Ovary (tissue), 9 donors: ENCODE data around the gene GNAT2. TPM values are rescaled to one million over a fixed set of nuclear protein-coding genes. Genes with fewer than 3 reads are reported as not detected.

Source experiments
- DNase-seq, 5 donors: peaks; one replicate each; pipeline ENCODE4 v3.0.0-alpha.2; 2019 to 2020
- H3K27ac ChIP-seq, 2 donors: fragments of 200-600 bp; one replicate each; pipeline versions ENCODE4 v1.5.1 to v1.8.0; 2019 to 2022
- H3K27me3 ChIP-seq: fragments of 200-600 bp; one replicate; pipeline ENCODE4 v1.8.0; 2022
- H3K36me3 ChIP-seq: fragments of 200-600 bp; sonication (generic); one replicate; pipeline ENCODE4 v1.5.1; 2019
- H3K4me1 ChIP-seq: one replicate; pipeline ENCODE4 v1.8.1; 2013; ENCODE audit warnings: mild to moderate bottlenecking, moderate library complexity; ENCODE audit not compliant: insufficient read depth
- H3K4me3 ChIP-seq: fragments of 200-600 bp; sonication (generic); one replicate; pipeline ENCODE4 v1.5.1; 2017
- H3K9me3 ChIP-seq, 2 donors: fragments of 200-600 bp in 1 of 2; sonication (generic) in 1 of 2; one replicate each; pipeline versions ENCODE4 v1.5.1 to v1.8.1; 2013 to 2019; ENCODE audit warnings: mild to moderate bottlenecking in 1 of 2, moderate library complexity in 1 of 2
- EP300 ChIP-seq: sonication (generic); formaldehyde crosslinking; IDR thresholded peaks from one replicate; pipeline ENCODE4 v1.6.1; 2017; ENCODE audit warnings: antibody characterized with exemption
- POLR2A ChIP-seq: fragments of 450-650 bp; IDR thresholded peaks from one replicate; pipeline ENCODE4 v1.6.1; 2017; ENCODE audit warnings: antibody characterized with exemption, mild to moderate bottlenecking, moderate library complexity
- WGBS, 3 donors: extraction: QIAGEN DNeasy Blood & Tissue Kit in 1 of 3; methylation state at CpG; one replicate each; pipeline versions ENCODE4 v1.1.5 to v1.1.7; 2013 to 2017; 5-methylcytosine and 5-hydroxymethylcytosine counted together
- intact Hi-C, 4 donors: fragments of 100-400 bp; cut with DNase I; formaldehyde crosslinking; loops; one replicate each; pipeline versions ENCODE4 v1.11.0 to v1.15.1; 2022 to 2023
- polyA plus RNA-seq, 2 donors: library from polyadenylated mRNA; stranded (reverse); fragments of 200-250 nt in 1 of 2; fragments of 350-450 nt in 1 of 2; fragmentation: Illumina TruSeq in 1 of 2; extraction: RNeasy Lipid Tissue Mini Kit (QIAGEN cat#74804) in 1 of 2; gene quantifications; one replicate each; pipeline ENCODE4 v1.2.3, GENCODE V29; 2013 to 2014
- total RNA-seq, 7 donors: library from RNA; depleted of rRNA in 2 of 7; stranded (reverse); fragments of >200 nt in 2 of 7; fragmentation: NEBNext Ultra II Directional in 3 of 7; extraction: Animal tissue kit (Norgen Biotek cat#: 25700) in 3 of 7; gene quantifications; one replicate each; pipeline versions ENCODE4 v1.1.0 to v1.2.4, GENCODE V29; 2016 to 2023
- TF ChIP-seq, protein P1 (sequence below), 3 donors: fragments of 450-650 bp in 2 of 3; fragments of 200-600 bp in 1 of 3; IDR thresholded peaks; one replicate each; pipeline versions ENCODE4 v1.5.1 to v1.8.0; 2016 to 2022; ENCODE audit warnings: antibody characterized with exemption in 3 of 3, mild to moderate bottlenecking in 1 of 3
- donor health status: DM: no; HTN: no; CAD: no; lungs with moderate emphysema.
- donor health status: DM: no; HTN: no; CAD: no.
- donor health status: Bipolar disorder and iron deficiency.
- donor health status: DM: yes; HTN: yes; CAD: no.
- donor health status: DM: no; HTN: no; CAD: no.
- donor health status: DM: yes; HTN: yes; CAD: no.

GNAT2 gene
- total and polyA plus RNA-seq, 9 donors = not detected

DNA sequence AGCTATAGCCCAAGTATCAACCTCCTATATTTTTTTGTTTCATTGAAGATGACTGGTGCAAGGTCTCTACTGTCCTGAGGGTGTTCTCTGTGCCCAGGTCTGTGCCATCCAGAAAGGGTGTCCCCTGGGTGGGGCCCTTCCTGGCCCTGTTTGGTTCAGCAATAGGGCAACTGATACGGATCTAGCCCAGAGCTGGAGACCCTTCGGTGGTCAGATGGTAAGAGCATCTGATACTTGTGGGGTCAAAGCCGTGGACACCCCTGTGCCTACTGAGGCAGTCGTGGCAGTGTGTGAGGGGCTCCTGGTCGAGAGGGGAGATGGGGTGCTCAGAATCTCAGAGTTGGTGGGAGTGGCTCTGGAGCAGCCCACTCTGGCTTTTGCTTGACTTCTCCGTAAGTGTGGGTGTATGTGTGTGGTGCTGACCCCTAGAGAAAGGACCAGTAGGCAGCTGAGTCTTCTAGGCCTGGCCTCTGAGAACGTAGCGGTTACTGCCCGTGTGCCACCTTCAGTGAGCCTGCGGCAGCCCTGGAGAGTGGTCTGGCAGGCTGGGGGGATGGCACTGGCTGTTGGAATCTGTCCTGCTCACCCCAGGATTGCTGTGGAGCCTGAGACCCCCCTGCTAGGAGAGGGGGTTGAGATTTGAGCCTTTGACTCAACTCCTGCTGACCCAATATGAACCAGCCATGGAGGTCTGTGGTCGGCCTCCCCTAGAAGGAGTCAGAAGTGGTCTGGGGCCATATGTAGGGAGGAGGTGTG lies 2.9 kb upstream of the GNAT2 start:
- no peak for DNase-seq
- Histone ChIP-seq H3K36me3 (no peaks in the 10 kb centered on the region), H3K4me1 (peaks cover 8% of the 10 kb centered on the region), H3K27me3 (no peaks in the 10 kb centered on the region), H3K27ac (no peak overlapping the region), H3K4me3 (no peak overlapping the region), H3K9me3 (no peaks in the 10 kb centered on the region)
- intact Hi-C loops = no loop called here
- 81 to 87% (median 85%) methylated on average over 11 of the region's 11 CpGs for WGBS, 3 donors
- TF ChIP-seq, protein P1, sequence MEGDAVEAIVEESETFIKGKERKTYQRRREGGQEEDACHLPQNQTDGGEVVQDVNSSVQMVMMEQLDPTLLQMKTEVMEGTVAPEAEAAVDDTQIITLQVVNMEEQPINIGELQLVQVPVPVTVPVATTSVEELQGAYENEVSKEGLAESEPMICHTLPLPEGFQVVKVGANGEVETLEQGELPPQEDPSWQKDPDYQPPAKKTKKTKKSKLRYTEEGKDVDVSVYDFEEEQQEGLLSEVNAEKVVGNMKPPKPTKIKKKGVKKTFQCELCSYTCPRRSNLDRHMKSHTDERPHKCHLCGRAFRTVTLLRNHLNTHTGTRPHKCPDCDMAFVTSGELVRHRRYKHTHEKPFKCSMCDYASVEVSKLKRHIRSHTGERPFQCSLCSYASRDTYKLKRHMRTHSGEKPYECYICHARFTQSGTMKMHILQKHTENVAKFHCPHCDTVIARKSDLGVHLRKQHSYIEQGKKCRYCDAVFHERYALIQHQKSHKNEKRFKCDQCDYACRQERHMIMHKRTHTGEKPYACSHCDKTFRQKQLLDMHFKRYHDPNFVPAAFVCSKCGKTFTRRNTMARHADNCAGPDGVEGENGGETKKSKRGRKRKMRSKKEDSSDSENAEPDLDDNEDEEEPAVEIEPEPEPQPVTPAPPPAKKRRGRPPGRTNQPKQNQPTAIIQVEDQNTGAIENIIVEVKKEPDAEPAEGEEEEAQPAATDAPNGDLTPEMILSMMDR (IDR thresholded peaks at IDR 0.05) = no peak
- TF ChIP-seq EP300 (no peak), POLR2A (no peak)

DNA sequence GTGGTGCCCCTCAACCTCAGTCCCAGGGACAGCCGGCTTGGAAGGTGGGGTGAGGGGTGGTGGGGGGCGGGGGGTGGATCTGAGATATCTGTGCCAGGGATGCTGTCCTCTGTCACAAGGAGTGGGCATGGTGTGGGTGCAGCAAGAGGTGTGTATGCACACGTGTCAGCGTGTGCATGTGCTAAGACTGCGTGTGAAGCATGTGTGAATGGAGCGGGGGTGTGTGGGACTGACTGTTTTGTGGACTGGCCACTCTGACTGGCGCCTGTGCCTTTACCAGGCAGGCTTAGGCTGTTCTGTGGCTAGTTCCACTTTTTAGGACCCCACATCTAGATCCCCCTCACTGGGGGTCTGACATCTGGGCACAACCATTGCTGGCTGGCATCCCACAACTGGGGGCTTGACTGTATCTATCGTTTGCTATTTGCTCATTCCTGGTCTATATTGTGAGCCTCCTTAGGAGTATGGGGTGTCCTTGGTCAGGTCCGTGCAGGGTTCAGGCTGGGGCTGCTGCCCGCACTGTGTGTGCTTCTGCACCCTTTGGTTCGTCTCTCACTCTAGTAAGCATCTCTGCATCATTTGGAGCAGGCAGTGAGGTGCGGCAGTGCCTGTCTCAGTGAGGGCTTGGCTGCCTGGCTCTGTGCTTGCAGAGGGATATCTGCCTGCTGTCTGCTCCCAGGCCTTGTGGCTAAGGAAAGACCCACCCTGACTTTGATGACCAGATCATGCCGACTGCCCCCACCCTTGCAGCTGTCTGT lies 2.1 kb upstream of the GNAT2 start:
- Histone ChIP-seq H3K27ac (peak overlapping the region in 1 of 2 donors; percentile 48), H3K36me3 (no peaks in the 10 kb centered on the region), H3K27me3 (no peaks in the 10 kb centered on the region), H3K4me3 (peak overlapping the region; percentile 59), H3K9me3 (no peaks in the 10 kb centered on the region), H3K4me1 (peaks cover 8% of the 10 kb centered on the region)
- peak in 2 of 5 donors; percentile 21 to 36 for DNase-seq
- no peak for TF ChIP-seq POLR2A
- TF ChIP-seq EP300 = no peak
- TF ChIP-seq, protein P1 (IDR thresholded peaks at IDR 0.05) = no peak
- WGBS, 3 donors = 36 to 37% (median 37%) methylated on average over 13 of the region's 13 CpGs
- intact Hi-C loops = no loop called here

DNA sequence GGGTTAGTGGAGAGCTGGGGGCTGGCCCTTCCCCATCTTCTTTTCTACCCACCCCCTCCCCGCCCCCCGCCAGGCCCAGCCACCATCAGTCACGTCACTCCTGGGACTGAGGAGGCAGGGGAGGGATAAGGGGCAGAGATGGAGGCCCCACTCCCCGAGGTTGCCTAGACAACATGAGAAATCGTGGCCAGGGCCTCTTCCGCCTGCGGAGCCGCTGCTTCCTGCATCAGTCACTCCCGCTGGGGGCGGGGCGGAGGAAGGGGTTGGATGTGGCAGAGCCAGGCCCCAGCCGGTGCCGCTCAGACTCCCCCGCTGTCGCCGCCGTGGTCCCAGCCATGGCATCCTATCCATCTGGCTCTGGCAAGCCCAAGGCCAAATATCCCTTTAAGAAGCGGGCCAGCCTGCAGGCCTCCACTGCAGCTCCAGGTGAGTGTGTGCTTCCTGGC lies 1.4 kb upstream of the GNAT2 start:
- H3K36me3 ChIP-seq = no peaks in the 10 kb centered on the region
- DNase-seq = peak; percentile 89 to 94 (median 93)
- peak overlapping the region; percentile 59 for H3K4me3 ChIP-seq
- H3K27ac ChIP-seq = peak overlapping the region; percentile 48 to 84
- no peaks in the 10 kb centered on the region for H3K9me3 ChIP-seq
- TF ChIP-seq, protein P1 (IDR thresholded peaks at IDR 0.05) = no peak
- TF ChIP-seq POLR2A = no peak
- no peak for TF ChIP-seq EP300
- peaks cover 8% of the 10 kb centered on the region for H3K4me1 ChIP-seq
- no peaks in the 10 kb centered on the region for H3K27me3 ChIP-seq
- intact Hi-C loops = no loop called here
- 0 to 1% (median 0%) methylated on average over 17 to 18 of the region's 18 CpGs for WGBS, 3 donors

DNA sequence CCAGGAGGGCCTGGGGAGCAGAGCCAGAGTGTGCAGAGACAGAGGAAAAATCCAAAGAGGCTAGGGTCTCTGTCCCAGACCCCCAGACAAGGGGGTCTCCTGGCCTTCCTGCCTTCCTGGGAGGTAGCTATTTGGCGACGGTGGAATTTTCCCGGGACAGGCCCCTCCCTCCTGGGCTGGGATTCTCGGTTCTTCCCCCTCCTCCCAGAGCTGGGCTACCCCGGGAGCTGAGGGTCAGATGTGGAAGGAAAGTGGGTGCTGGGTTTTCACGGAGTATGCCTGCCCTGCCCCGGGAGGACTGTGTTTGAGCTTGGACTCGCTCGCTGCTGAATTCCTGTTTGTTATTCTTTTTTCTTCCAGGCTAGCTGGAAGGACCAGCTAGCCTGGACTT lies 980 bp upstream of the GNAT2 start:
- Histone ChIP-seq H3K4me3 (peak overlapping the region; percentile 59), H3K27me3 (no peaks in the 10 kb centered on the region), H3K4me1 (peaks cover 8% of the 10 kb centered on the region), H3K27ac (peak overlapping the region; percentile 48 to 84), H3K36me3 (no peaks in the 10 kb centered on the region), H3K9me3 (no peaks in the 10 kb centered on the region)
- TF ChIP-seq EP300 = no peak
- TF ChIP-seq, protein P1 (IDR thresholded peaks at IDR 0.05) = no peak
- no peak for TF ChIP-seq POLR2A
- intact Hi-C loops = no loop called here
- DNase-seq = peak in 4 of 5 donors; percentile 57 to 70 (median 66)
- 0% methylated on average over 9 of the region's 9 CpGs for WGBS, 3 donors
